Anterior cingulate cortex (tissue), 58 donors: ENCODE results near the gene NCR3LG1.
"Not testable (repeated sequence)": the region's sequence is repeated elsewhere in the genome, so short reads cannot be mapped to it uniquely, and the experiment has no call there.

Experiments used
- DNase-seq, 58 donors: peaks; one replicate each; lab custom pipeline; 2025; lab: John Stamatoyannopoulos, UW

NCR3LG1 gene

GRCh38 chr11:17408026-17408425 is 56.4 kb downstream of the NCR3LG1 start:
- no peak for DNase-seq

- no peak for DNase-seq
Measured at GRCh38 chr11:17408641-17409040, 57.0 kb downstream of the NCR3LG1 start.

- DNase-seq: no peak
Measured at GRCh38 chr11:17410606-17411379, 59.2 kb downstream of the NCR3LG1 start.

- DNase-seq: no peak
Measured at GRCh38 chr11:17411418-17411817, 59.8 kb downstream of the NCR3LG1 start.

GRCh38 chr11:17412488-17413180 is 61.0 kb downstream of the NCR3LG1 start:
- peak in 1 of 58 donors; percentile 11 for DNase-seq

- no peak for DNase-seq
Measured at GRCh38 chr11:17413414-17414316, 62.1 kb downstream of the NCR3LG1 start.

GRCh38 chr11:17414317-17414737 is 62.7 kb downstream of the NCR3LG1 start:
- no peak for DNase-seq

- DNase-seq: no peak
Measured at GRCh38 chr11:17414992-17415391, 63.4 kb downstream of the NCR3LG1 start.

GRCh38 chr11:17415523-17416104 is 64.0 kb downstream of the NCR3LG1 start:
- no peak for DNase-seq

- DNase-seq: no peak
Measured at GRCh38 chr11:17416492-17416891, 64.9 kb downstream of the NCR3LG1 start.

GRCh38 chr11:17418444-17419081 is 67.0 kb downstream of the NCR3LG1 start:
- DNase-seq: no peak

GRCh38 chr11:17421781-17422180 is 70.2 kb downstream of the NCR3LG1 start:
- DNase-seq: no peak

- DNase-seq: peak in 1 of 58 donors; percentile 37
Measured at GRCh38 chr11:17423533-17424310, 72.1 kb downstream of the NCR3LG1 start.

GRCh38 chr11:17426233-17426632 is 74.6 kb downstream of the NCR3LG1 start:
- DNase-seq: not testable (repeated sequence)
